Hindlimb muscle (tissue), 1 donor: ENCODE data around the gene LIMS1. TPM values are rescaled to one million over a fixed set of nuclear protein-coding genes. Genes with fewer than 3 reads are reported as not detected.
A peak's percentile ranks its signal among the peaks of the same experiment; 100 is the strongest.
"Not testable (repeated sequence)": the region's sequence is repeated elsewhere in the genome, so short reads cannot be mapped to it uniquely, and the experiment has no call there.

Experiments used
- DNase-seq: peaks from one replicate; pipeline ENCODE4 v3.0.0-alpha.2; 2013
- polyA plus RNA-seq: library from polyadenylated mRNA; unstranded; fragments of 120-200 nt; gene quantifications from one replicate; pipeline ENCODE4 v1.2.1, GENCODE V29; 2013; ENCODE audit not compliant: insufficient read length

The LIMS1 gene
- polyA plus RNA-seq, 1 donor = 40.4 TPM

DNA sequence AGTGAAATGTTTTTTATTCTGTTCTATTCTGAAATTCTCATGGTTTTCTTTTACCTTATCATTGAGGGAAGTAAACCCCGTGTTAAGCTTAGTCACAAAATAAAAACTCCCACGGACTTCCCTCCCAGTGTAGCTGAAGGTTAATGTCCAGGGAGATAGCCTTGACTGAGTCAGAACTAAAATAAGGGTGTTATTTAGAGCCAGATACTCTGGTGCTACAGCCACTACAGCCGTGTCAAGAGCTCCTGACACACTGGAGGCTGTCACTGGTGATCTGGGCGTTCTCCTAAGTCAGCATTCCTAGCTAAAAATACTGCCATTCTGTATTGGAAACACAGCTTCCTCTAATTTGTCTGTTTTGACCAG is 103.0 kb downstream of the LIMS1 start:
- DNase-seq = peak; percentile 40

GRCh38 chr2:108640731-108641130 is 106.5 kb downstream of the LIMS1 start:
- no peak for DNase-seq

GRCh38 chr2:108641756-108642155 is 107.5 kb downstream of the LIMS1 start:
- no peak for DNase-seq

DNA sequence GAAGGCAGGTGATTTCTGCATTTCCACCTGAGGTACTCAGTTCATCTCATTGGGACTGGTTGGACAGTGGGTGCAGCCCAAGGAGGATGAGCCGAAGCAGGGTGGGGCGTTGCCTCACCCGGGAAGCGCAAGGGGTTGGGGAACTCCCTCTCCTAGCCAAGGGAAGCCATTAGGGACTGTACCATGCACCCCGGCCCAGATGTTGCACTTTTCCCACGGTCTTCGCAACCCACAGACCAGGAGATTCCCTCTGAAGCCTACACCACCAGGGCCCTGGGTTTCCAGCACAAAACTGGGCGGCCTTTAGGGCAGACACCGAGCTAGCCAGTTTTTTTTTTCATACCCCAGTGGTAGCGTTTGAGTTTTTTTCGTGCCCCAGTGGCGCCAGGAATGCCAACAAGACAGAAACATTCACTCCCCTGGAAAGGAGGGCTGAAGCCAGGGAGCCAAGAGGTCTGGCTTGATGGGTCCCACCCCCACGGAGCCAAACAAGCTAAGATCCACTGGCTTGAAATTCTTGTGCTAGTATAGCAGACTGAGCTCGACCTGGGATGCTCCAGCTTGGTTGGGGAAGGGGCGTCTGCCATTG is 109.1 kb downstream of the LIMS1 start:
- DNase-seq = no peak

DNA sequence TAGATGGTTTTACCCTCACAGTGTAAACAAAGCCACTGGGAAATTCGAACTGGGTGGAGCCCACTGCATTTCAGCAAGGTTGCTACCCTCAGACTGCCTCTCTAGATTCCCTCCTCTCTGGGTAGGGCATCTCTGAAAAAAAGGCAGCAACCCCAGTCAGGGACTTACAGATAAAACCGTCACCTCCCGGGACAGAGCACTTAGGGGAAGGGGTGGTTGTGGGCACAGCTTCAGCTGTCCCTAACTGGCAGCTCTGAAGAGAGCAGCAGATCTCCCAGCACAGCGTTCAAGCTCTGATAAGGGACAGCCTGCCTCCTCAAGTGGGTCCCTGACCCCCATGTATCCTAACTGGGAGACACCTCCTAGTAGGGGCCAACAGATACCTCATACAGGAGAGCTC is 109.6 kb downstream of the LIMS1 start:
- DNase-seq = not testable (repeated sequence)

- DNase-seq = not testable (repeated sequence)
Measured at GRCh38 chr2:108644446-108644845, 110.2 kb downstream of the LIMS1 start.

GRCh38 chr2:108648796-108649195 is 114.5 kb downstream of the LIMS1 start:
- not testable (repeated sequence) for DNase-seq

DNA sequence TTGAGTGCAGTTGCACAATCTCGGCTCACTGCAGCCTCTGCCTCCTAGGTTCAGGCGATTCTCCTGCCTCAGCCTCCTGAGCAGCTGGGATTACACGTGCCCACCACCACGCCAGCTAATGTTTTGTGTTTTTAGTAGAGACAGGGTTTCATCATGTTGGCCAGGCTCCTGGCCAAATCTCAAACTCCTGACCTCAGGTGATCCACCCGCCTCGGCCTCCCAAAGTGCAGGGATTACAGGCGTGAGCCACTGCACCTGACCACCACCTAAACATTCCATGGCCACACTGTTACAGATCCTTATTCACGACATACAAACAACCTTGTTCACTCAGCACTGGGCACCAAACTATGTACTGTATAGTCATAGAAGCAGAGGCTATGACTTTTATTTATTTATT is 116.2 kb downstream of the LIMS1 start:
- not testable (repeated sequence) for DNase-seq

- not testable (repeated sequence) for DNase-seq
Measured at GRCh38 chr2:108651468-108651867, 117.2 kb downstream of the LIMS1 start.

DNA sequence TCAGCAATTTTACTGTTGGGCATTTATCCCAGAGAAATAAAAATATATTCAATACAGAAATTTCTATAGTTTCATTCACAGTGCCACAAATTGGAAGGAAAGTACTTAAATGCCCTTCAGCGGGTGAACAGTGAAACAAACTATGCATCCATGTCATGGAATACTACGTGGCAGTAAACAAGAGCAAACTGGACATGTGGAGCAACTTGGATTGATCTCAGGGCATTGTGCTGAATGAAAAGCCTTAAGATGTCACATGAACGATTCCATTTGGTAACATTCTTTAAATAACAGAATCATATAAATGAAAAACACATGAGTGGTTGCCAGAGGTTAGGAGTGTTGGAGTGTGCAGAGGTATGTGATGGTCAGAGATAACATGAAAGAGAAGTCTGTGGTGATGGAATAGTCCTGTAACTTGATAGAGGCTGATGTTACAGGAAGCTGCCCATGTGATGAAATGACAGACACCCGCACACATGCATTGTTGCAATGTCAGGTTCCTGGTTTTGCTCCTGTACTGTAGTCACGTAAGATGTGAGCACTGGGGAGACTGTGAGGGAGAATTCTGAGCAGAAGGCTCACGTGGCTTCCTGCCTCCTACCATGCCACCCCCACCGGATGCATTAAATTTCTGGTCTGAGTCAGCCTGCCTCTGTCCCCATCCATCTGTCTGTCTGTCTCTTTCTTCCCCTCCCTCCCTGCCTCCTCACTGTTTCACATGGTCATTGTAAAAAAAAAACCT is 118.1 kb downstream of the LIMS1 start:
- not testable (repeated sequence) for DNase-seq

GRCh38 chr2:108653425-108653824 is 119.2 kb downstream of the LIMS1 start:
- DNase-seq = not testable (repeated sequence)

GRCh38 chr2:108653849-108654248 is 119.6 kb downstream of the LIMS1 start:
- DNase-seq = not testable (repeated sequence)

DNA sequence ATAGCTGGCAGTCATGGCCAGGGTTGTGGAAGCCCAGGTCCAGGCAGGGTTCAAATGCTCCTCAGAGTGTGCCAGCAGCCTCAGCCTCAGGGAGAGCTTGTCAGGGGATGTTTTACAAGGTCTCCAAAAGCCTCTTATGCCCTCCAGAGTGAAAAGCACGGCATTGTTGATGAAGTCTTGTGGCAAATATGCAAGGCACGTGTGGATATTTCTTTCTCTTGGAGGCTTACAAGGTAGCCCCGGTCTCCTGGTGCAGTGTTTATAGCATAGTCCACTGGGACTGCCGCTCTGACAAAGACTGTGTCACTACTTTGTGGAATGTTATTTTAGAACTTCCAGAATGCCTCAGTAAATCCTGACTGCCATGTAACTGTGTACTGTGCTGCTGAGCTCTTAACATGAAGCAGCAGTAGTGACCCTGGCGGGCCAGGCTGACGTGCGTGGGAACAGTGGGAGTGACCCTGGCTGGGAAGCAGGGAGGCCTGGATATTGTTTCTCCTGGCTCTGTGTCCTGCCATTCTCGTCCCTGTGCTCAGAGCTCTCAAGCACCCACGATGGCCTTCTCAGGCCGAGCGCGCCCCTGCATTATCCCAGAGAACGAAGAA is 120.4 kb downstream of the LIMS1 start:
- DNase-seq = peak; percentile 59

DNA sequence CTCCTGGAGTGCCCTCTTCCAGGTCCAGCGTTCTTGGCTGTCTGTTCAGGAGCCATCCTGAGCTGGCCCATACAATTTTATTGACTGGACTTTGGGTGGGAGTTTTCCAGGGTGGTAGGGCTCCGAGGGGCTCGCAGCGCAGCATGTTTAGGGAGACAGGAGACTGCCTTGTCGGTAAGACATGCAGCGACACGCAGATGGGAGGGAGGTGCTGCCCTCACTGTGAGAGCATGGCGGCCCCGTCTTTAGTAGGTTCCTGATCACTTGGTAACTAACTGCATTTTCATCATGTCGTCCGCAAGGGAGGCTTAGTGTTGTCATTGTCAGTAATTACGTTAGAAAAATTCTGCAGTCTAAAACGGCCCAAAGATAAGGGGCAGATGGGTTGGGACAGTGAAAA is 121.0 kb downstream of the LIMS1 start:
- not testable (repeated sequence) for DNase-seq

- not testable (repeated sequence) for DNase-seq
Measured at GRCh38 chr2:108656282-108656681, 122.0 kb downstream of the LIMS1 start.

GRCh38 chr2:108657517-108657916 is 123.2 kb downstream of the LIMS1 start:
- not testable (repeated sequence) for DNase-seq

DNA sequence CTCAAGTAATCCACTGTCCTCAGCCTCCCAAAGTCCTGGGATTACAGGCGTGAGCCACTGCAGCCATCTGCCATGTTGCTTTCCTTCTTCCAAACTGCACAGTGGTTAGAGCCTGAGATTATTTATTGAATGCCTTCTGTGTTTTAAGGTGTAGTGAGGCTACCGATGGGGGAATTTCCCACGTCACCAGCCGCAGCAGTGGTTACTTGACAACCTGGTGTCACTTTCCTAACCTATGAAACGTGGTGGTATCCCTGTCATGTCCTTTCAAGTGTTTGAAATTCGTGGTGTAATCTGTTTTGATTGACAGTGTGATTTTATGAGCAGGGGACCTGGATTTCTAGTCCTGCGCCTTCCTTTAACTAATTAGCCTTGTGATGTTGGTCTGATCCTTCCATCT is 124.3 kb downstream of the LIMS1 start:
- DNase-seq = not testable (repeated sequence)

DNA sequence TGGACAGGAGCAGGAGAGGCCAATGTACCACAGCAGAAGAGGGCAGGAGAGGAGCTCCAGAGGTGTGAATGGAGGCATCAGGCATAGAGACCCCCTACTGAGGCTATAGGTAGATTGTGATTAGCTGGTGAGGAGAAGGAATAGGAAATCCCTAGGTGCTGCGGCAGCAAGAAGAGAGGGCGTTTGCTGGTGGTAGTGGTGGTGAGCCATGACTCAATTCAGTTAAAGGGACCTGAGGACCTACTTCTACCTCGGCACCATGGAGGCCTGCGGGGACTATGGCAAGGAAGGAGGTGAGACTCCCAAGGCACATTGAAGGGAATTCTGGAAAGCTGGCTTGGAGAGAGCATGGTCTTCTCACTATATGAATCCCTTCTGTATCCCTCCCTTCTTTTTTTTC is 127.2 kb downstream of the LIMS1 start:
- DNase-seq = not testable (repeated sequence)

DNA sequence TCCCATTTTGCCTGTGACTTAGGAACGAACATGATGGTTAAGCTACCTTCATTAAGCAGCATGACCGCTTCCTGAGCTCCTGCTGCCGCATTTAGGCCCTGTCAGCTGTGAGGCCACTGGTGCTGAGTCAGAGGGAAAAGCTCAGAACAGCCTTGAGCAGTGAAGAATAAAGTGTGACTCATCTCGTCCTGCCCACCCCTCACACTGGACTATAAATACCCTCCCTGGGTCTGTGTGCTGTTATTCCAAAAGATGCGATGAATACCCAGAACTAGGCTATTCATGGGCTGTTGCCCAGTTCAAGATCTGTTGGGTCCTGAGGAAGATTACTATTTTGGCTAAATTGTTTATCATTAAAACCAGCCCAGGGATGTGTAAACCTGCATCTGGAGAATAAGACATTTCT is 127.9 kb downstream of the LIMS1 start:
- not testable (repeated sequence) for DNase-seq

DNA sequence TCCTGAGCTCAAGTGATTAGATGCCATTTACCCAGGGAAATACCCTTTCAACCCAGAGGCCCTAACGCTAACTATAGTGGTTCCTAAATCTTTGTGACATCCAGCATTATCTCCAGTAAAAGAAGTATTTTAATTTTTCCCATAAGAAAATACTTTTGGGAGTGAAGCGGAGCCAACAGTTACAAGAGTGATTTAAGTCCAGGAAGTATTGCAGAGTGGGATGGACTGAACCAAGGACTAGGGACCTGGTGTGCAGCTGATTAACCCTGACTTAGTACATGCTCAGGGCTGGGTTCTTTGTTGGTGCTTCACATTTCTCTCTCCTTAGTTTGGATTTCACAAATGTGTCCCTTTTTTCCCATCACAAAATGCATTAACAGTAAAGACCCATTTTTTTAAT is 129.1 kb downstream of the LIMS1 start:
- DNase-seq = not testable (repeated sequence)

DNA sequence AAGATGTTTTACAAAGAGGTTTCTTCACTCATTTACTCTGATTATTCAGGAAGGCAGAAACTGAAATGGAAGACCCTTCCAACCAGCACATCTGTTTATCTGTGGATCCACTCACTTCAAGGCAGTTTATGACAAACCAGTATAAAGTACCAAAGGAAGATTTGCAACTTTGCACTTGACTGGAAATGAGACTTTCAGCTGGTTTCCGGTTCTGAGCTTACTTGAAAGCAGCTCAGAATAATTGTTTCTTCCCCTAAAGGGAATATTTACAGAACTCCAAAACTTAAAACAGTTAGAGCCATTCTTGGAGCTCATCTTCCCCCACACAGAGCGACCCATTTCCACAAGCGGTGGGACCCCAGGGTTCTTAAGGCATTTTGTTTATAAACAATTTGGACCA is 129.8 kb downstream of the LIMS1 start:
- not testable (repeated sequence) for DNase-seq

GRCh38 chr2:108664979-108665378 is 130.7 kb downstream of the LIMS1 start:
- not testable (repeated sequence) for DNase-seq

GRCh38 chr2:108665975-108666374 is 131.7 kb downstream of the LIMS1 start:
- DNase-seq = not testable (repeated sequence)

GRCh38 chr2:108667140-108667539 is 132.9 kb downstream of the LIMS1 start:
- not testable (repeated sequence) for DNase-seq
